Transverse colon (tissue), 4 donors: ENCODE data around the gene ZPBP.

Source experiments
- CTCF ChIP-seq, 5 experiments: fragments of 200-600 bp in 3 of 5; fragments of 450-650 bp in 2 of 5; sonication (generic) in 3 of 5; IDR thresholded peaks; 1 replicate in 2 of 5; 2 replicates in 3 of 5; pipeline ENCODE4 v1.5.1; 2016 to 2017; ENCODE audit warnings: antibody characterized with exemption in 5 of 5, inconsistent platforms in 3 of 5, mild to moderate bottlenecking in 2 of 5, moderate library complexity in 1 of 5
- EP300 ChIP-seq: sonication (generic); formaldehyde crosslinking; IDR thresholded peaks from one replicate; pipeline ENCODE4 v1.6.1; 2017; ENCODE audit warnings: antibody characterized with exemption, low read depth
- POLR2A ChIP-seq: fragments of 450-650 bp; IDR thresholded peaks from one replicate; pipeline ENCODE4 v1.6.1; 2016; ENCODE audit warnings: antibody characterized with exemption, mild to moderate bottlenecking, moderate library complexity
- POLR2AphosphoS5 ChIP-seq, 3 donors: sonication (generic); formaldehyde crosslinking; IDR thresholded peaks; one replicate each; pipeline ENCODE4 v1.6.1; 2016; ENCODE audit warnings: antibody characterized with exemption in 3 of 3

- TF ChIP-seq POLR2A (no peak), CTCF (IDR thresholded peaks at IDR 0.05) (no peak), POLR2AphosphoS5 (IDR thresholded peaks at IDR 0.05) (no peak), EP300 (no peak)
Observed at GRCh38 chr7:49980465-49980864, 112.6 kb downstream of the ZPBP start.
